ENCODE measurements around the gene VEGFA.

The VEGFA gene

GRCh38 chr6:43825187-43826115 is 55.4 kb downstream of the VEGFA start:
- Histone ChIP-seq H3K27me3 (ENCODE audit: low read depth, low read length) (no peaks in the 10 kb centered on the region), H3K27ac (ENCODE audit: low read length) (no peak overlapping the region), H3K4me1 (ENCODE audit: control insufficient read depth in 1 of 2, insufficient read depth in 2 of 2, low read length in 2 of 2) (peaks cover 0 to 6% of the 10 kb centered on the region in 2 donors), H3K36me3 (ENCODE audit: control insufficient read depth in 1 of 2, insufficient read depth in 2 of 2, low read length in 2 of 2) (no peaks in the 10 kb centered on the region), H3K9me3 (ENCODE audit: control insufficient read depth in 1 of 2, low read length in 2 of 2) (no peaks in the 10 kb centered on the region), H3K4me3 (ENCODE audit: low read depth in 1 of 2, low read length in 2 of 2) (no peak overlapping the region)

GRCh38 chr6:43826730-43827129 is 56.7 kb downstream of the VEGFA start:
- H3K4me3 ChIP-seq (ENCODE audit: low read depth in 1 of 2, low read length in 2 of 2) = no peak overlapping the region
- H3K27me3 ChIP-seq (ENCODE audit: low read depth, low read length) = no peaks in the 10 kb centered on the region
- no peak overlapping the region for H3K27ac ChIP-seq (ENCODE audit: low read length)
- peaks cover 0 to 6% of the 10 kb centered on the region in 2 donors for H3K4me1 ChIP-seq (ENCODE audit: control insufficient read depth in 1 of 2, insufficient read depth in 2 of 2, low read length in 2 of 2)
- no peaks in the 10 kb centered on the region for H3K9me3 ChIP-seq (ENCODE audit: control insufficient read depth in 1 of 2, low read length in 2 of 2)
- no peaks in the 10 kb centered on the region for H3K36me3 ChIP-seq (ENCODE audit: control insufficient read depth in 1 of 2, insufficient read depth in 2 of 2, low read length in 2 of 2)

GRCh38 chr6:43827898-43828297 is 57.9 kb downstream of the VEGFA start:
- no peak overlapping the region for H3K27ac ChIP-seq (ENCODE audit: low read length)
- no peaks in the 10 kb centered on the region for H3K36me3 ChIP-seq (ENCODE audit: control insufficient read depth in 1 of 2, insufficient read depth in 2 of 2, low read length in 2 of 2)
- H3K4me3 ChIP-seq (ENCODE audit: low read depth in 1 of 2, low read length in 2 of 2) = no peak overlapping the region
- no peaks in the 10 kb centered on the region for H3K9me3 ChIP-seq (ENCODE audit: control insufficient read depth in 1 of 2, low read length in 2 of 2)
- peaks cover 0 to 6% of the 10 kb centered on the region in 2 donors for H3K4me1 ChIP-seq (ENCODE audit: control insufficient read depth in 1 of 2, insufficient read depth in 2 of 2, low read length in 2 of 2)
- H3K27me3 ChIP-seq (ENCODE audit: low read depth, low read length) = no peaks in the 10 kb centered on the region

- Histone ChIP-seq H3K4me3 (ENCODE audit: low read depth in 1 of 2, low read length in 2 of 2) (no peak overlapping the region), H3K27ac (ENCODE audit: low read length) (no peak overlapping the region), H3K27me3 (ENCODE audit: low read depth, low read length) (no peaks in the 10 kb centered on the region), H3K36me3 (ENCODE audit: control insufficient read depth in 1 of 2, insufficient read depth in 2 of 2, low read length in 2 of 2) (no peaks in the 10 kb centered on the region), H3K4me1 (ENCODE audit: control insufficient read depth in 1 of 2, insufficient read depth in 2 of 2, low read length in 2 of 2) (peaks cover 0 to 6% of the 10 kb centered on the region in 2 donors), H3K9me3 (ENCODE audit: control insufficient read depth in 1 of 2, low read length in 2 of 2) (no peaks in the 10 kb centered on the region)
Observed at GRCh38 chr6:43828711-43829110, 58.7 kb downstream of the VEGFA start.

GRCh38 chr6:43829470-43829869 is 59.5 kb downstream of the VEGFA start:
- H3K4me1 ChIP-seq (ENCODE audit: control insufficient read depth in 1 of 2, insufficient read depth in 2 of 2, low read length in 2 of 2) = peaks cover 0 to 4% of the 10 kb centered on the region in 2 donors
- no peaks in the 10 kb centered on the region for H3K27me3 ChIP-seq (ENCODE audit: low read depth, low read length)
- no peaks in the 10 kb centered on the region for H3K9me3 ChIP-seq (ENCODE audit: control insufficient read depth in 1 of 2, low read length in 2 of 2)
- H3K36me3 ChIP-seq (ENCODE audit: control insufficient read depth in 1 of 2, insufficient read depth in 2 of 2, low read length in 2 of 2) = no peaks in the 10 kb centered on the region
- no peak overlapping the region for H3K27ac ChIP-seq (ENCODE audit: low read length)
- H3K4me3 ChIP-seq (ENCODE audit: low read depth in 1 of 2, low read length in 2 of 2) = no peak overlapping the region

GRCh38 chr6:43830775-43831174 is 60.8 kb downstream of the VEGFA start:
- Histone ChIP-seq H3K36me3 (ENCODE audit: control insufficient read depth in 1 of 2, insufficient read depth in 2 of 2, low read length in 2 of 2) (no peaks in the 10 kb centered on the region), H3K27me3 (ENCODE audit: low read depth, low read length) (no peaks in the 10 kb centered on the region), H3K4me1 (ENCODE audit: control insufficient read depth in 1 of 2, insufficient read depth in 2 of 2, low read length in 2 of 2) (peaks cover 0 to 3% of the 10 kb centered on the region in 2 donors), H3K4me3 (ENCODE audit: low read depth in 1 of 2, low read length in 2 of 2) (no peak overlapping the region), H3K9me3 (ENCODE audit: control insufficient read depth in 1 of 2, low read length in 2 of 2) (no peaks in the 10 kb centered on the region), H3K27ac (ENCODE audit: low read length) (peak overlapping the region; percentile 45)

- no peaks in the 10 kb centered on the region for H3K36me3 ChIP-seq (ENCODE audit: control insufficient read depth in 1 of 2, insufficient read depth in 2 of 2, low read length in 2 of 2)
- peaks cover 0 to 3% of the 10 kb centered on the region in 2 donors for H3K4me1 ChIP-seq (ENCODE audit: control insufficient read depth in 1 of 2, insufficient read depth in 2 of 2, low read length in 2 of 2)
- no peaks in the 10 kb centered on the region for H3K9me3 ChIP-seq (ENCODE audit: control insufficient read depth in 1 of 2, low read length in 2 of 2)
- H3K4me3 ChIP-seq (ENCODE audit: low read depth in 1 of 2, low read length in 2 of 2) = no peak overlapping the region
- H3K27me3 ChIP-seq (ENCODE audit: low read depth, low read length) = no peaks in the 10 kb centered on the region
- H3K27ac ChIP-seq (ENCODE audit: low read length) = peak overlapping the region; percentile 45
Observed at GRCh38 chr6:43831191-43831590, 61.2 kb downstream of the VEGFA start.

- Histone ChIP-seq H3K4me1 (ENCODE audit: control insufficient read depth in 1 of 2, insufficient read depth in 2 of 2, low read length in 2 of 2) (peaks cover 0 to 3% of the 10 kb centered on the region in 2 donors), H3K4me3 (ENCODE audit: low read depth in 1 of 2, low read length in 2 of 2) (no peak overlapping the region), H3K36me3 (ENCODE audit: control insufficient read depth in 1 of 2, insufficient read depth in 2 of 2, low read length in 2 of 2) (no peaks in the 10 kb centered on the region), H3K27ac (ENCODE audit: low read length) (no peak overlapping the region), H3K9me3 (ENCODE audit: control insufficient read depth in 1 of 2, low read length in 2 of 2) (no peaks in the 10 kb centered on the region), H3K27me3 (ENCODE audit: low read depth, low read length) (no peaks in the 10 kb centered on the region)
Observed at GRCh38 chr6:43833223-43833995, 63.4 kb downstream of the VEGFA start.

GRCh38 chr6:43833996-43834390 is 64.0 kb downstream of the VEGFA start:
- peaks cover 0 to 3% of the 10 kb centered on the region in 2 donors for H3K4me1 ChIP-seq (ENCODE audit: control insufficient read depth in 1 of 2, insufficient read depth in 2 of 2, low read length in 2 of 2)

GRCh38 chr6:43834528-43835155 is 64.6 kb downstream of the VEGFA start:
- Histone ChIP-seq H3K4me1 (ENCODE audit: control insufficient read depth in 1 of 2, insufficient read depth in 2 of 2, low read length in 2 of 2) (peaks cover 0 to 3% of the 10 kb centered on the region in 2 donors), H3K9me3 (ENCODE audit: control insufficient read depth in 1 of 2, low read length in 2 of 2) (no peaks in the 10 kb centered on the region), H3K36me3 (ENCODE audit: control insufficient read depth in 1 of 2, insufficient read depth in 2 of 2, low read length in 2 of 2) (no peaks in the 10 kb centered on the region), H3K4me3 (ENCODE audit: low read depth in 1 of 2, low read length in 2 of 2) (no peak overlapping the region), H3K27me3 (ENCODE audit: low read depth, low read length) (no peaks in the 10 kb centered on the region), H3K27ac (ENCODE audit: low read length) (no peak overlapping the region)

More at GRCh38 chr6:43833996-43834390, 64.0 kb downstream of the VEGFA start:
- Histone ChIP-seq H3K9me3 (ENCODE audit: control insufficient read depth in 1 of 2, low read length in 2 of 2) (no peaks in the 10 kb centered on the region), H3K27me3 (ENCODE audit: low read depth, low read length) (no peaks in the 10 kb centered on the region), H3K4me3 (ENCODE audit: low read depth in 1 of 2, low read length in 2 of 2) (no peak overlapping the region), H3K27ac (ENCODE audit: low read length) (no peak overlapping the region), H3K36me3 (ENCODE audit: control insufficient read depth in 1 of 2, insufficient read depth in 2 of 2, low read length in 2 of 2) (no peaks in the 10 kb centered on the region)

- H3K4me1 ChIP-seq (ENCODE audit: control insufficient read depth in 1 of 2, insufficient read depth in 2 of 2, low read length in 2 of 2) = peaks cover 0 to 3% of the 10 kb centered on the region in 2 donors
- H3K4me3 ChIP-seq (ENCODE audit: low read depth in 1 of 2, low read length in 2 of 2) = no peak overlapping the region
- no peaks in the 10 kb centered on the region for H3K36me3 ChIP-seq (ENCODE audit: control insufficient read depth in 1 of 2, insufficient read depth in 2 of 2, low read length in 2 of 2)
- H3K27ac ChIP-seq (ENCODE audit: low read length) = no peak overlapping the region
- no peaks in the 10 kb centered on the region for H3K9me3 ChIP-seq (ENCODE audit: control insufficient read depth in 1 of 2, low read length in 2 of 2)
- H3K27me3 ChIP-seq (ENCODE audit: low read depth, low read length) = no peaks in the 10 kb centered on the region
Observed at GRCh38 chr6:43835872-43836419, 65.9 kb downstream of the VEGFA start.

All from muscle layer of duodenum (tissue), 2 donors.